Activated T-cell treated with anti-CD3 and anti-CD28 coated beads for 1 hour (primary cell): ENCODE results near the gene IGIP.

Experiments
- DNase-seq: peaks from one replicate; pipeline ENCODE4 v3.0.0-alpha.2; 2020; ENCODE audit warnings: low read depth

Gene IGIP

DNA sequence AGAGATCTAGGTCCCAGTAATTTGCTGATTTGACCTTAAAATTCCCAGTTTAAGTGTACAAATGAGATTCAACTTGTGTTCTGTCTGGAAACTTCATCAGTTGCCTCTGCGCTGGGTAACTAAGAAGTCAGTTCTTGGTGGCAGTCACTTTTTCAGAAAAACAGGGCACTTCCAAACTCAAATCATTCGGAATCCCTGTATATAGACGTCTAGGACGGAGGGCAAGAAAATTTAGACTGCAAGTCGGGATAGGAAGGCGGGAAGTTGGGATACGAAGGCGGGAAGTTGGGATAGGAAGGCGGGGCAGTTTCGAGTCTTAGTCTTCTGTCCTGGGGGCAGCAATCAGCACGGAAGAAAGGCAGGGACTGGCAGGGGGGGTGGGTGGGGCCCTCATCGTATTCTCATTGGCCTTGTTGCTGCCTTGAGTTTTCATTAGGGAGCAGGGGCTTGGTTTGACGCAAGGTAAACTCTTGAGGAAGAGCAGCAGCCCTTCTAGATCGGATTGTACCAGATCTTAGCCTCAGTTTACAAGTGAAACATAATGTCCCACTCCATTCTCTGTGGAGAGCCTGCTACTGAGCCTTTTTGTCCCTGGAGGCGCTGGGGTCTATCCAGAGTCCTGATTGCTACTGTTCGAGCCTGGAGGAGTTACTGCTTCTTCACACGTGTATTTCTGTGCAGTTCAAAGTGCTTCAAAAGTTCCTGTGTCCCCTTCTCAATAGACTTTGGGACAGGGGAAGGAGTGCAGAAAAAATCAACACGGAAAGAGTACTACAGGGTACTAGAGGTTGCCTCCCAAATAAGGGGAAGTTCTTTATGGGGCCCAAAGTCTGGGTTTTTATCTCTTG is 14.5 kb upstream of the IGIP start:
- DNase-seq = no peak

DNA sequence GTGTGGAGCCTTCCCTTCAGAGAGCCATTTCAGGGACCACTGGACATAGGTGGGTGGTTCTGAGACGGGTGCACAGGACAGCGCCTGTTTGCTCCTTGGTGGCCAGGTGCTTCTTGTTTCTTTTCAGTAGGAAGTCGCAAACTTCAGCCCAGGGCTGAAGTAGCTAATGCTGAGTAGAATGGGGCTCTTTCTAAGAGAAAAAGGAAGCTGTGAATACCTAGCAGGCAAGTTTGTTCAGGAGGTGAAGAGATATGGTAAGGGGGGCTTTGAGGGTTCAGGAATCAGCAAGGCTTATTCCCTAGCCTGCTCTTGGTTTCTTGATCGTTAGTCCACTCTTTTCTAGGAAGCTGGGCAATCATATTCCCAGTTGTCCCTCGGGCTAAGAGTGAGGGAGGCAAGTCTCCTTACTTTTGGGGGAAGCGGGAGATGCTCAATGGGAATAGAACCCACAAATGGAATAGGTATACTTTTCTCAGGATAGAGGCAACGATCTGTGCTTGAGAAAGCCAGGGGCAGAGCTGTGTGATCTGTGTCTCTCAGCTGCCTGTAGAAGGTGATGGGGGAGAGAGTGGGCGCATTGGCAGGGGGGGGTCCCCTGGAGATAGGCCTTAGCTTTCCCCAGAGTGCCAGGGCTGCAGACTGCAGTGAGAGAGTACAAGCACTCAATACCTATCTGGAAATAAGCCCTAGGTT is 13.7 kb upstream of the IGIP start:
- no peak for DNase-seq

DNA sequence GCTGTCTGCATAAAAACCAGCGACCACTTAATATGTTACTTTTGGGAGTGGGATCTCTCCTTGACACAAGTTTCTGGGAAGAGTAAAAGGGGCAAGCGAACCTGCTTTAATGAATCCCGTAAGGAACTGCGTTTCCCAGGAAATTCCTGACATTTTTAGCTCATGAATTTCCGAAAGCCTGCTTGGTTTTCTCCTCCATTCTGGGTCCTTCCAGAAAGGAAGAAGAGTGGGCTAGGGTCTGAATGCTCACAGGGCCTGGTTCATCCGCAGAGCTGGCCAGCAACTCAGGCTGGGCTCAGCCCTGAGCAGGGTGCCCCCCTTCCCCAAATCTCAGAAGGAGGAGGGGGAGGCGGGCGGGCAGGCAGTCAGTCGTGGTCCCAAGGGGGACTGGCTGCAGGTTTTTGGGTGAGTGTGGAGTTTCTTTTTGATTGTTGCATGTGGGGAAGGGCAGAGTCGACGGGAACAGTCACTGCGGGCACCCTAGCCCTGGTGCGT is 13.0 kb upstream of the IGIP start:
- DNase-seq = no peak

DNA sequence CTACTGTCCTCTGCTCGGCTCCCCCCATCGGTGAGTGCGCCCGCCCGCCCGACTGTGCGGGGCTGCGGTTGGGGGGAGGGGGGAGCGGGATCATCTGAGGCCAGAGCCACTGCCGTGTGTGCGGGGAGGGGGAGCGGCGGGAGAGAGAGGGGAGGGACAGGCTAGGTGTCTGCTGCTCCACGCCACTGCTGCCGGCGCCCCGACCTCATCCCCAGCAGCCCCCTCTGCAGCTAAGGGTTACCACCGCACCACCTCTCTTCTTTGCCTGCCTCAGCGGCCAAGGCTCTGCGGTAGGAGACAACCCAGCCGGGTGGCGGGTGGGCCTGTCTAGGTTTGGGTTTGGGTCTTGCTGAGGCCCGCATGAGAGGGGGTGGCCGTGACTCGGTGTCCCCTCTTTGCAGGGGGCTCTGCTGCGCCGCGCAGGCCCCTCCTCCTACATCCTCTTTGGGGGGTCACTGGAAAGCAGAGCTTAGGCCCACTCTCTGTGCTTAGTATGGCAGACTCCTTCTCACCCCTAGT is 12.5 kb upstream of the IGIP start:
- no peak for DNase-seq

DNA sequence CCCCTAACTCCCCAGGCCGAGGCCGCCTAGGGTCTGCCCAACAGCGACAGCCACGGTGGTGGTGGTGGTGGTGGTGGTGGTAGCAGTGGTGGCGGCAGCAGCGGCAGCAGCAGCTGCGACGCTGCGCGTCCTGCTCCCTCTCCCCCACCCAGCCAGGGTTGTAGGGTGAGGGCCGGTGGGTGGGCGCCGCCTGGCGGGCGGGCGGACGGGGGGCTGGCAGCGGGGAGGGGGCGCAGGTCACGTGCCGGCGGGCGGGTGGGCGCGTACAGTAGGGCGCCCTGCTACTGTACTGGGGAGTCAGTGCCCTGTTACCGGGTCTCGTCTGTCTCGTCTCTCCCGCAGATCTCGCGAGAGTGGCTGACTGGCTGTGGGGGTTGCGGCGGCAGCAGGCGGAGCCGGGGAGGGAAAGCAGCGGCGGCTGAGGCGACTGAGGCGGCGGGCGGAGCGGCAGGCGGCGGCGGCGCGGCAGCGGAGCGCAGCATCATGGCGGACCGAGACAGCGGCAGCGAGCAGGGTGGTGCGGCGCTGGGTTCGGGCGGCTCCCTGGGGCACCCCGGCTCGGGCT is 12.0 kb upstream of the IGIP start, which contains the start of gene PURA:
Gene PURA, plus strand, starts transcription at position 411 of the 565 bp plus-strand sequence. Its CDS starts 73 bp downstream, at position 484.
- peak; percentile 96 for DNase-seq

DNA sequence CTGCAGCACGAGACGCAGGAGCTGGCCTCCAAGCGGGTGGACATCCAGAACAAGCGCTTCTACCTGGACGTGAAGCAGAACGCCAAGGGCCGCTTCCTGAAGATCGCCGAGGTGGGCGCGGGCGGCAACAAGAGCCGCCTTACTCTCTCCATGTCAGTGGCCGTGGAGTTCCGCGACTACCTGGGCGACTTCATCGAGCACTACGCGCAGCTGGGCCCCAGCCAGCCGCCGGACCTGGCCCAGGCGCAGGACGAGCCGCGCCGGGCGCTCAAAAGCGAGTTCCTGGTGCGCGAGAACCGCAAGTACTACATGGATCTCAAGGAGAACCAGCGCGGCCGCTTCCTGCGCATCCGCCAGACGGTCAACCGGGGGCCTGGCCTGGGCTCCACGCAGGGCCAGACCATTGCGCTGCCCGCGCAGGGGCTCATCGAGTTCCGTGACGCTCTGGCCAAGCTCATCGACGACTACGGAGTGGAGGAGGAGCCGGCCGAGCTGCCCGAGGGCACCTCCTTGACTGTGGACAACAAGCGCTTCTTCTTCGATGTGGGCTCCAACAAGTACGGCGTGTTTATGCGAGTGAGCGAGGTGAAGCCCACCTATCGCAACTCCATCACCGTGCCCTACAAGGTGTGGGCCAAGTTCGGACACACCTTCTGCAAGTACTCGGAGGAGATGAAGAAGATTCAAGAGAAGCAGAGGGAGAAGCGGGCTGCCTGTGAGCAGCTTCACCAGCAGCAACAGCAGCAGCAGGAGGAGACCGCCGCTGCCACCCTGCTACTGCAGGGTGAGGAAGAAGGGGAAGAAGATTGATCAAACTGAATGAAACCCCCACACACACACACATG is 11.2 kb upstream of the IGIP start:
- DNase-seq = peak; percentile 15

DNA sequence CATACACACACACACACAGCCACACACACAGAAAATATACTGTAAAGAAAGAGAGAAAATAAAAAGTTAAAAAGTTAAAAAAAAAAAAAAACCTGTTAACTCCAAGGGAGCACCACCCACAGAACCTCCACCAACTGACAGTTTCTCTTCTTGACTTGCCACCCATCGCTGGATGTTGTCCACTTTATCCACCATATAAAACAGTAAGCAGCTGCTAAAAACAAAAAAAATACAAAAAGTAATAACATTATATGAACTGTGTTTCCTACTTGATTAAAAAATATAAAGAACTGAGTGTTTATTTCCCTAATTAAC is 10.6 kb upstream of the IGIP start:
- no peak for DNase-seq

DNA sequence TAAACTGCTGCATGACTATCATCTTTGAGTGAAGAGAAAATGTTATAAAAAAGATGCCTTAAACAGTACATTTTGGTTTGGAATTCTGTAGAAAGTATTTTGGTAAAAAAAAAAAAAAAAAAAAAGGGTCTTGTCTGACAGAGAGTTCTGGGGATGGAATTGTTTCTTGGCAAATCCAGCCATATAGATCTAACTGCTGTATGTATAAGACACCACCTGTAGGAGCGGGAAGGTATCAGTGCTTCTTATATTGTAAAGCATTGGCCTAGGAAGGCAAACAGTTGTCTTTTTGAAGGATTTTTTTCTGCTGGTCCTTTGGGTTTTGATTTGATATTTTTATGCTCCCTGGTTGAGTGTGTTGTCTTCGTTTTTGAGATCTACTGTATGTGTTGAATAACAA is 9.0 kb upstream of the IGIP start:
- no peak for DNase-seq

DNA sequence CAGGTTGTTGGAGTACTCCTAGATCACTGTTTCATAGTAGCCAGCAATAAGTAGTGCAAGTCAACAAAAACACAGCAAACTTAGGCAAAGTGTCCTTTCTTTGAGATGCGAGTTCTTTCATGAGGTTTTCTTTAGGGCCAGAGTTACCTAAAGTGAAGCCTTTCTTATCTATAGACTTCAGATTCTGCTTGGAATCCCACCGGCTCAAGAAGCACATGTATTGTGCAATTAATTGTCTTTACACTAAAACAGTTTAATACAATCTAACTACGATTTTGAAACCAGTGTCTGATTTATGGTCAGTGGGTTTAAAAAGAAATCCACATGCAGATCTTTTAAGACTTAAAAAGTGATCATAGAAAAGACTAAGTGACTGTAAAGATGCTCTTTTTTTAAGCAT is 8.2 kb upstream of the IGIP start:
- DNase-seq = no peak

DNA sequence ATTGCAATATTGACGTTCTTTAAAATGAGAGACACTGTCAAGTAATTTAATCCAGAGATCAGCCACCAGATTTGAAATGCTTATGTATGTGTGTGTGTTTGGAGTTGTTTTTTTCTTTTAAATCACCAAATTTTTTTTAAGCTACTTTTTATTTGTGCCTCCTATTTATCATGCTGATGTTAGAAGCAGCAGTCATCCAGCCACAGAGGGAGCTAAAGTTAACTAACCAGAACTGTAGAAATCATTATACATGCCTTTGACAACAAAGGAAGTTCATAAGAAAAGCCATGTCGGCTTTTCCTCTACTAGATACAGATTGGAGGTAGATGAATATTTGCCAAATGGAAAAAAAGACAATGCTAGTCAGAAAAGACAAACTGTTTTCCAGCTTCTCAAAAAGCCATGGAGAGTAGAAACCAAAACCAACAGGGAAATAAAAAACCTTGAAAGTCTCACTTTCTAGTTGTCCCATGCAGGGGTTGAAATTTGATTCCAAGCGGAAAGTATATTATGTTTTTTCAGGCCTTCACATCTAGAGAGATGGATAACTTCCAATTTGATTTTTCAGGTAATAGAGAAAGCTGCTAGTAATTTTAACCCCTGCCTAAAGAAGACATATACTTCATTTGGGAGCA is 7.3 kb upstream of the IGIP start:
- no peak for DNase-seq

DNA sequence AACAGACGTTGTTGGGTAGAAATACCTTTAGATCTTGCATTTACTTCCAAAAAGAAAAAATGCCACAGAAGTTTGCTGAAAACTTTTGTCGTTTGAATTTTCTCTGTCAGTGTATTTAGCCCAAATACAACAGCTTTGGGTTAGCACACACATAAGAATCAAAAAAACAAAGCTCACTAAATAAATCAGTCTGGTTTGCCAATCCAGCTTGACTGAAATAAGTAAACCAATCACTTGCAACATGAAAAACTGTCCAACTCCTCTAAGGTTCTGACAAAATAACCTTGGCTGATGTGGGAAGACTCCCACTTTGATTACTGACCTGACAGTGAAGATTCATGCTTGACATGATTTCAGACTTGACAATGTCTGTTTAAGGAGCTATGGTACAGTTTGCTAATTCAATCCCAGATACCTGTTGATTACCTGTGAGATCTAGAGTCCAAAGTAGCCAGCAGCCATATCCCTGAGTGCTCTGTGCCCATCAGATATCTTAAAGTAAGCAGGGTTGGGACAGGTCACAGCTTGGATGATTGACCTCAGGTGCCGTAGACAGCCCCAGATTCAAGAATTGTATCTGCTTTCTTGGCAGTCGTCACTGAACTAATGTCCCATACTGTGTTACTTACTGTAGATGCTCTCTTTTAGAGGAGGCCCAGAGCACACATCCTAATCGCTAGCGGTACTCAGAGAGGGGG is 727 bp downstream of the IGIP start:
- no peak for DNase-seq

DNA sequence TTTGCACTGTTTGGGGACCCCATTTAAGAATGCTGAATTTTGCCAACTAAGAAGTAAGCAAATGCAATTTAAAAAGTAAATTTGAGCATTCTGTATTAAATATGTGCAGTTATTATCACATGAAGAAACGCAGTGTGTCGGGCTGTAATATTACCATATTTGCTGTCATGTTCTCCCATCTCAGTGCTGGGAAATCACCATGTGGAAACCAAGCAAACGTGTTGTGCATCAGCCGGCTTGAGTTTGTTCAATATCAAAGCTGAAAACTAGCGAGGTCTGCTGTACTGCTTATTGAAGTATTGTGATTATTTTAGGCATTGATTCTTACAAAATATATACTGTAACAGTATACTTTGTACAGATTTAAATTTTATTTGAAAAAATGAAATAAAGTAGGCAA is 2.6 kb downstream of the IGIP start:
- DNase-seq = no peak

DNA sequence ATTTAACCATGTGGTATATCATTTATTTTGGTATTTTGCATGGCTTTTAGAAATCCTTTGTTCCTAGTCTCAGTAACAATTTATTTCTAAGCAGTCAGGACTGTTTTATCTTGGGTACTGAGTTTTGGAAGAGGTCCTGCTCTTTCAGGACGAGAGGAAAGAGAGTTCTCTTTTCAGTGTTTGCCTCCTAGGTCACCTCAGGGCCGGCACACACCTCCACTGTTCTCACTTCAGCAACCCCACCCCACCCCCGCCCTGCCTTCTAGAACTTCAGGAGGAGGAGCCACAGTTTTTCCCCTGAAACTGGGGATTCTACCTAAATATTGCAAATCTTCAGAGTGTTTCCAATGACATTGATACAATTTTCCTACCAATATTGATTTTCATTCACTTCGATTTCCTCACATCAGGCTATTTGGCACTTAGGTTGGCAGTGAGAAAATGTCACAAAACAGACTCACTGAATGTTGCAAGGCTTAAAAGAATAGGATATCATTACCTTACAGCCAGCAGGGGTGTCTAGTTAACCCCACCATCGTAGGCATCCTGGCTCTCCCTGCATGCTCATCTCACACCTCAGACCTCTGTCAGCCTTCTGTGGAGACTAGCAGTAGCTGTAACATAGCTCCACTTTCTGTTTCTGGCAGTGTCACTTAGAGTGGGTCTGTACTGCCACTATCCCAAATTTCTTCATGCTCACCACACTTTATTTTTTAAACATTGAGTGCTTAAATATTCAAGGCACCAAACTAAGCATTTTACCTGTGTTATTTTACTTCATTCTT is 5.4 kb downstream of the IGIP start:
- no peak for DNase-seq

DNA sequence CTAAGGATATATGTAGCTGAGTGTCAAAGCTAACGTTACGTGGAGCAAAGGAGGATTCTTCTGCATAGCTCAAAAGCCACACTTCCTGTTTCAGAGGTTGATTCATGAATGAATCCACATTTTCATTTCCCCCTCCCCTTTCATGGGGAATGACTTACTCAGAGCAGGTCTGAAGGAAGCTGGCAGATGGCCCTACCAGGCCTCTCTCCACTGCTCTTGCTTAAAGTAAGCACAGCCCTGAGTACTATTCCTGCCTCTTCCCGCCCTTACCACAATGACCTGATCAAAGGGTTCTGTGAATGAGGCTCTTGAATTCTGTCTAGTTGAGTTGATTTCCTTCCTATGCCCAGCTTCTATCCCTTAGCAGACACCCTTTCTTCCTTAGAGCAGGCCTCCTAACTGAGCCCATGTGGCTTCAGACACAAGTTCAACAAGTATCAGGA is 6.3 kb downstream of the IGIP start:
- DNase-seq = no peak

DNA sequence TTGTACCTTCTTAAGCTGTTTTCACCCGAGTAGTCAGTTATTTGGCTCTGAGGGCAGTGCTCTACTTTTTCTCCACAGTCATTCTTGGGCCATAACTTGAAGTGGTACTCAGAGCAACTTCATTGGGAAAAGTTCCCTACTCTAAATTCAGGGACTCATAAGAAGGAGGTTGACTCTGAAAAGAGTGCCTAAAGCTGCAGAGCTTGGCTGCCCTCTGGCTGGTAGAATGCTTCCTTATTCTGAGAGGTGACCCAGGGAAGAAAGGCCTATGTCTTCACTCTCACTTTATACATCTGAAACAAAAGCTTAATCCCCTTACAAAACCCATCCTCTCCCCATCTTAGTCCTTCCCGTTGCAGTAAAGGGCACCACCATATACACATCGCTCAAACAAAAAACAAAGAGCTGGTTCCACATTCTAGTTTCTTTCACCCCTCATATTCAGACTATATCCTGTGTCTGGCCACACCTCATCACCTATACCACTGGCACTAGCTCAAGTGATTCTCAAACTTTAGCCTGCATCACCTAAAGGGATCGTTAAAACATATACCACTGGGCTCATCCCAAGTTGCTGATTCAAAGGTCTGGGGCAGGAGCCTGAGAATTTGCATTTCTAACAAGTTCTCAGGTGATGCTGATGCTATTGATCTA is 7.9 kb downstream of the IGIP start:
- no peak for DNase-seq

DNA sequence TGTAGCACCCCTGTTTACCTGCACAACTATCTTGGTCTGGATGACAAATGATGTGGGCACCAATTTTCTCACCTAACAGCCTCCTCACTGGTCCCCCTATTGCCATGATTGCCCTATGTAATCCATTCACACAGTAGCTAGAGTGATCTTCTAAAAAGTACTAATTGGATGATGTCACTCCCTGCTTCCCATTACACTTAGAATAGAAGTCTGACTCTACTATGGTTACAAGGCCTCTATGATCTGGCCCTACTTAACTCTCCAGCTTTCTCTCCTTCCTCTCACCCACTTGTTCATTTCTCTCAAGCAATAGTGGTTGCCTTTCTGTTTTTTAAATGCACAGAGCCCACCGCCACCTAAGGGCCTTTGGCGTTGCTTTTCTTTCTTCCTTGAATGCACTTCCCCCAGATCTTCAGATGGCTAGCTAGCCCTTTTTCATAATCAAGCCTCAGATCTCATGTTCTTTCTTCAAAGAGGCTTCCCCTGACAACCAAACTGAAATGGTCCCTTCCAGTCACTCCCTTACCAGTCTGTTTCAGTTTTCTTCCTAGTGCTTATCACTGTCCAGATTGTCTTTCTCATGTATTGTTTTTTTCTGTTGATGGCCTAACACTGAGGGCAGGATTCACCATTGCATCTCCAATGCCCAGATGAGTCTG is 8.7 kb downstream of the IGIP start:
- DNase-seq = no peak

DNA sequence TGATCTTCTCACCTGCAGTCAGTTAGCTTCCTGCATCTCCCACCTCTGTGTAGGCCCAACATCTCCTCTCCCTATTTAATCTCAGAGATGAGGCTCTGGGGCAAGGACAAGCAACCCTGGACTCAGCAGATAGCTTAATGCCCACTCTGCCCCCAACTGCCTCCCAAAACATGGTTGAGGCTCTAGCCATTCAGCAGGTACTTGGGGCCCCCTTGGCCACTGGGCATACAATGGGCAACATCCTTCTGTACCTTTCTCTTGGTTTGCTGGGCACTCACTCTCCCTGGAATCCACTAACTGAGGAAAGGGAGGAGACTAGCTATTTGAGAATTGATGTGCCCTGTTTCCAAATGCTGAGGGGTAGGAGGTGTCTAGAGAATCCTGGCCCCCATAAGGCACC is 9.4 kb downstream of the IGIP start:
- no peak for DNase-seq

DNA sequence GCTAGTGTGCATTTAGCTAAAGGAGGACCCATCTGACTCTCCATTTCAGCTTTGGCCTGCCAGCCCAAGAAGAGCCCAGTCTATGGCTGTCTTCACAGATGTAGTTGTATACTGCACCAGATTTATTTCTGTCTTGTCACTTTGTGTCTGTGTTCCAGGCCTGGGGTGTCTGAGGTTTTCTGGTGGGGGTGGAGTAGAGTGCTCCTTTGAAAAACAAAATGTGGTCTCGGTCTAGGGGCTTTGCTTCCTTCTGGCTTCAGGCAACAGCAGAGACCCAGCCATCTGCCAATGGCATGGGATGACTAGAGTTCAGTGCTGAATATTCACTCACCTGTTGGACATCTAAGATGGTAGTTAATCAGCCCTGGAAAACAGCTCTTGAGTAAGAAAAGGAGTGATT is 10.9 kb downstream of the IGIP start:
- no peak for DNase-seq

DNA sequence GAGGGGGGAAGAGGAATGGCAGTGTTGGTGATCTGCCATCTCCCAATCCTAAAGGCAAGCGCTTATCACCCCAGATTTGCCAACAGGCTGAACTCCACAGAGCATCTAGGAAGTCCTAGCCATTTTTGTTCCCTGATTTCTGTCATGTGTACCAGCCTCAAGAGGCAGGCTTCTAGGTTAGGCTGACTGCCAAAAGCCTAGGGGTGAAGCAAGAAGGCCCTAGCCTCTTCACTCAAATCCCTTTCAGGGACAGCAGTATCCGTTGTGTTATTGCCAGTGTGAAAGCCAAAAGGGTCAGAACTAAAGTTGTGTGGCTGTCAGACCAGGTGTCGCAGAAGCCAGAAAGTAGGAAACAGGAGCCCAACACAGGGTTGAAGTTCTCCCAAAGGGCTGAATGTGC is 14.7 kb downstream of the IGIP start:
- DNase-seq = no peak
